ENCODE data around the gene SDCCAG8. TPM values are rescaled to one million over a fixed set of nuclear protein-coding genes. Genes with fewer than 3 reads are reported as not detected.

The SDCCAG8 gene
- polyA plus RNA-seq, 12 donors, result 23.2 to 46.3 (median 26.8) TPM; not detected in 1

- DNase-seq, result no peak
These were observed 245.2 kb downstream of the SDCCAG8 start for GRCh38 chr1:243501002-243501401.

- DNase-seq, result no peak
These were observed 247.3 kb downstream of the SDCCAG8 start for GRCh38 chr1:243503155-243503554.

- no peak for DNase-seq
These were observed 250.3 kb downstream of the SDCCAG8 start for GRCh38 chr1:243505986-243506689.

GRCh38 chr1:243507001-243507671, 251.3 kb downstream of the SDCCAG8 start:
- DNase-seq, result no peak

GRCh38 chr1:243507672-243508302, 251.9 kb downstream of the SDCCAG8 start:
- DNase-seq, result no peak

- no peak for DNase-seq
These were observed 252.5 kb downstream of the SDCCAG8 start for GRCh38 chr1:243508303-243508713.

- no peak for DNase-seq
These were observed 253.1 kb downstream of the SDCCAG8 start for GRCh38 chr1:243508943-243509342.

- DNase-seq, result no peak
These were observed 255.1 kb downstream of the SDCCAG8 start for GRCh38 chr1:243510928-243511327.

- no peak for DNase-seq
These were observed 258.1 kb downstream of the SDCCAG8 start for GRCh38 chr1:243513726-243514491.

GRCh38 chr1:243514927-243515326, 259.1 kb downstream of the SDCCAG8 start:
- no peak for DNase-seq

- DNase-seq, result no peak
These were observed 265.0 kb downstream of the SDCCAG8 start for GRCh38 chr1:243520831-243521230.

- DNase-seq, result no peak
These were observed 267.9 kb downstream of the SDCCAG8 start for GRCh38 chr1:243523766-243524165.

- no peak for DNase-seq
These were observed 269.2 kb downstream of the SDCCAG8 start for GRCh38 chr1:243525085-243525487.

- DNase-seq, result no peak
These were observed 270.3 kb downstream of the SDCCAG8 start for GRCh38 chr1:243526180-243526579.

GRCh38 chr1:243528459-243529121, 272.7 kb downstream of the SDCCAG8 start:
- no peak for DNase-seq

- no peak for DNase-seq
These were observed 273.7 kb downstream of the SDCCAG8 start for GRCh38 chr1:243529512-243529911.

- no peak for DNase-seq
These were observed 279.2 kb downstream of the SDCCAG8 start for GRCh38 chr1:243535014-243535413.

- DNase-seq, result no peak
These were observed 283.8 kb downstream of the SDCCAG8 start for GRCh38 chr1:243539636-243540035.

- DNase-seq, result no peak
These were observed 287.0 kb downstream of the SDCCAG8 start for GRCh38 chr1:243542739-243543415.

- no peak for DNase-seq
These were observed 287.7 kb downstream of the SDCCAG8 start for GRCh38 chr1:243543501-243543900.

GRCh38 chr1:243546457-243546856, 290.6 kb downstream of the SDCCAG8 start:
- no peak for DNase-seq
